Activated T-helper 1 cell treated with Interleukin-2 at 50 U/mL for 16 hours (primary cell): ENCODE data around the gene PLD1.
"Not testable (repeated sequence)": the region's sequence is repeated elsewhere in the genome, so short reads cannot be mapped to it uniquely, and the experiment has no call there.

Experiments
- DNase-seq: peaks from one replicate; pipeline ENCODE4 v3.0.0-alpha.2; 2020; ENCODE audit warnings: low read depth

PLD1 gene

DNA sequence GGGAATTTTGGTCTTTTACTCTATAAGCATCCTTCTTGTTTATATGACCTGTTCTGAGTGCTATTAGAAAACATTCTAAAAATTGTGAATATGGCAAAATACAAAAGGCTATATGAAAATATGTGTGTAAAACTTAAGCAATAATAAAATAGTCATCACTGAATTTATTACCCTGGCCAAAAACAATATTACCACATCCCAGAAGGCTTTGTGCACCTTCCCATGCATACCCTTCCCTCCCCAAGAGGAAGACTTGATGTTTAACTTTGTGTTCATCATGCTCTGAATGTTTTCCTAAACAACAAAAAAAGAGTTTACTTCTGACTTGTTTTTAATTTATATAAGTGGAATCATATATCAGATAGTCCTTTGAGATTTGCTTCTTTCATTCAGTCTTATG is 195.0 kb downstream of the PLD1 start:
- DNase-seq: no peak

DNA sequence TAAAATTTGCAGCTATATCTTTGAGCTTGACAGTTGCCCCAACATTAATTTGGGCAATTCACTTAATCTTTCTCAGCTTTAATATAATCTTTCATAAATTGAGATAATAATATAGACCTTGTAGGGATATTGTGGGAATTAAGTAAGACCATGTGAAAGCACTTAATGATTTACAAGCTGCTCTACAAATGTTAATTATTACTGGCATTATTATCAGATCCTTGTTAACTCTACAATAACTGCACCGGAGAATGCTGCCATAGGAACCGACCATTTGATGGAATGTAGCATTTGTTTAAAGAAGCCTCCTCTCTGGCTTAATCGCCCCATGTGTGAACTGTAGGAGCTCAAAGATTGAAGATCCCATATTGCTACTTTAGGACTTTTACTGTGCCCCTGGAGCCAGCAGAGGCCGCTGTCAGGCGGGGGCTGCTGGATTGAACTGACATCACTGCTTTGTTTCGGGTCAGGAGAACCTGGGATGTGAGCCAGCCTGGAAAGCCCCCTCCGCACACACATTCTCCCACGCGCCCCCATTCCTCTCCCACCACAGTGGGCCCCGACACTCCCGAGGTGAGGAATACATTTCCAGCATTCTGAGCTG is 195.9 kb downstream of the PLD1 start:
- DNase-seq: no peak

DNA sequence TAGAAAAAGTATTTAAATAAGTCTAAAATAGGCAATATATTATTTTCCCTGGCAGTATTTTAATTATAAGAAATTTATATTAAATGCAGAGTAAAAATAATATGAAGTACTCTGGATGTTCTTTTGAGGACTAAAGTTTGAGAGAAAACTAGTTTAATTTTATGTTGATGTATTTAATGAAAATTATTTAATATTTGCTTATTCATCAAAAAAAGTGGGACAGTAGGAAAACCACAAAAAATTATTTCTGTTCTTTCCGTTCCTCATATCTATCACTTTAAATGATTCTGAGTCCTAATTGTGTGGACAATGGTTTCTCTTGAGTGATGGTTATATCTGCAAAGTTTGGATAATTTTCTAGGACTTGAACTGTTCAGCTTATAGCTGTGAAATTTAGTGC is 202.8 kb downstream of the PLD1 start:
- no peak for DNase-seq

DNA sequence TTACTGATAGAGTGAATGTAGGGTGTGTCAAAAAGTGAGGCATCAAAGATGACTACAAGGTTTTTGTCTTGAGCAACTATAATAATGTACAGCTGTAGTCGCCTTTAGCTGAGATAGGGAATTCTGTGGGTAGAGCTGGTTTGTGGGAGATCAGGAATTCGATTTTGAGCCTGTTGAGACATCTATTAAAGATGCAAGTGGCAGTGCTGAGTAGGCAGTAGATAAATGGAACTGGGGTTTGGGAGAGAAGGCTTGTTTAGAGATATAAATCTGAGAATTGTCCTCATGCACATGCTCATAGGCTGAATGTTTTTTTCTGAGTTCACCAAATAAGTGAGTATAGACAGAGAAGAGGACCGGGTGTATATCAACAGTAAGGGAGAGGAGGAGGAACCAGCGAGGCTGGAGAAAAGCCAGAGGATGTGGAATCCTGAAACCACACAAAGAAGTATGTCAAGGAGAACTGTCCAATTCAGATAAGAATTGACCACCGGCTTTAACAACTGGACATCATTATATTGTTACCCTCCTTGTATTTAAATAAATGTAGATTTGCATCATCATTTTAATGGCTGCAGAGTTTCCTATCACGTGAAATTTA is 204.0 kb downstream of the PLD1 start:
- DNase-seq: no peak

DNA sequence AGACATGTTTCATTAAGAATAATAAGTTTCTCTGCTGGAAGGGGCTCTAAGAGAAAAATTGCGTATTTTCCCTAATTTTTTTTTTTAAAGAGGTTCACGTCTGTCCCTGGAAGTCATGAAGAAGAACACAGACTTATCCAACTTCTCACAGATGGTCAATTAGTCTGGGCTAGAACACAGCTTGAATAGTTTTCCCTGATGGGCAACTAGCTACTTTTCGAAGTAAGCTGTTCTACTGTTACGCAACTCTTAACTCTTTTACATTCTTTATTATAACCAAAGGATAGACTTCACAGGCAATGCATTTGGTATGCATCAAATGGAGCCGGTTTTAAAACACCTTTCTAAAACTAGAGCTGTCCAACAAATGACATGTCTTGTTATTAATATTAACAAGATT is 205.9 kb downstream of the PLD1 start:
- no peak for DNase-seq

DNA sequence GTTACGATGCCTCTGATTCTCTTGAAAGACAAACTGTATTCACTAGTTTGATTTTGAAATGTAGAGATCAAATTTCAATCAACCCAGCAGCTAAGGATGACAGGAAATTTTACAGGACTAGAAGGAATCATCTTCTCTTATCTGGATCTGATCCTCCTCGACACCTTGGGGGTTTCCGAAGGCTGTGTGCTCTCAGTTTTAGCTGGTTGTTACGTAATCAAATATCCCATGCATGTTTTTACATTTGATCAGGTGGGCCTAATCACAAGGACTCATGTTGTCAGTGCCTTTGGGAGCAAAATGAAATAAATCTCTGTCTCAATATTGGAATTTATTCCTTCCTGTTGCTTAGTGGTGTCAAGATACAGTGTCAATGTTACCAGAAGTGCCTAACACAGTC is 208.2 kb downstream of the PLD1 start:
- DNase-seq: no peak

DNA sequence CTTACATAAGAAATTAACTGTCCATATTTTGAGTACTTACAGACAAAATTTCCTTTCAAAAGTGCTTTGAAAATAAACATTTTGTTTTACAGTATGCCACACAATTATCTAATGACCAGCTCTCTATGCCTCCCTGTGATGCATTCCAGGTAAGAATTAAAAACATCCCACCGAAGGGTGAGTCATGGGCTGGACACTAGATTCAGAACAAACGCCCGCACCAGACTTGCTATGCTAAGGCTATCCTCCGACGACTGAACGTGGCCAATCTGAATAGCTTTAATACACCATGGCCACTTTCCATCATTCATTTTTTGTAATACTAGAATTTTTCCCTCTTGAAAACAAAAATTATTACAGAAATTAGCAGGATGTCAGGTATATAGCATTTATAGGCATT is 210.3 kb downstream of the PLD1 start:
- DNase-seq: no peak

DNA sequence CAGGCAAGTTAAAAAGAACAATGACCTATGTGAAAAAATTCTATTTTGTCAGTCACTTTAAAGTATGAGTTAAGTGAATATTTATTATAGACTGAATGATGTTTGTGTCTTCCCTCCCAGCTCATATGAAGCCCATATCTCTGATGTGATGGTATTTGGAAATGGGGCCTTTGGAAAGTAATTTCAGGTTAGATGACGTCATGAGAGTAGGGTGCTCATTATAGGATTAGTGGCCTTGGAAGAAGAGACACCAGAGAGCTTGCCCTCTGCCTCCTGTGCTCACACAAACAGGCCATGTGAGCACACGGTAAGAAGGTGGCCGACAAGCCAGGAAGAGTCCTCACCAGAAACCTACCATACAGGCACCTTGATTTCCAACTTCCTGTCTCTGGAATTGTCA is 211.3 kb downstream of the PLD1 start:
- DNase-seq: no peak

DNA sequence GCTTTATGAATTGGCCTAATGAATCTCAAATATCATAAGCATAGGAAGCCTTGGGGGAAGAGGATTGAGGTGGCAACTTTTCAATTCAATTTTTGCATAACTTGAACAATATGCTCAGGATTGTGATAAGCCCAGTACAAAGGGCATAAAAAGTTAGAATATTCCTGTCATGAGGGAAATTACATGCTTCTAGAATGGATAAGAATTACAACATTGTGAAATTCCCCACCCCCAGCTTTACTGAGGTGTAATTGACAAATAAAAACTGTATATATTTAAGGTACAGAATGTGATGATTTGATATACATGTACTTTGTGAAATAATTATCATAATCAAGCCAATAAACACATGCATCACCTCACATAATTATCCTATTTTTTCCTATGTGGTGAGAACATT is 217.5 kb downstream of the PLD1 start:
- no peak for DNase-seq

DNA sequence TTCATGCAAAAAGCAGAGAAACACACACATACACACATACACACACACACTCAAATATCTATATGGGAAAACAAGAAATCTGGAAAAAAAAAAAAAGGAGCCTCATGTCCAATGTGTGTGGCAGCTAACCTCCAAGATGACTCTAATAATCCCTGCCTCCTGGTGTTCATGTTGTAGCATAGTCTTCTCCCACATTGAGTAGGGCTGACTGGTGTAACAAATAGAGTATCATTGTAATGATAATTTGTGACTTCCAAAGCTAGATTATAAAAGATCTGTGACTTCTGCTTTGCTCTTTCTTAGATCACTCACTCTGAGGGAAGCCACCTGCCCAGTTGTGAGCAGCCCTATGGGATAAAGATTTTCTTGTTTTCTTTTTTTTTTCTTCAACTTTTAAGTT is 219.2 kb downstream of the PLD1 start:
- no peak for DNase-seq

DNA sequence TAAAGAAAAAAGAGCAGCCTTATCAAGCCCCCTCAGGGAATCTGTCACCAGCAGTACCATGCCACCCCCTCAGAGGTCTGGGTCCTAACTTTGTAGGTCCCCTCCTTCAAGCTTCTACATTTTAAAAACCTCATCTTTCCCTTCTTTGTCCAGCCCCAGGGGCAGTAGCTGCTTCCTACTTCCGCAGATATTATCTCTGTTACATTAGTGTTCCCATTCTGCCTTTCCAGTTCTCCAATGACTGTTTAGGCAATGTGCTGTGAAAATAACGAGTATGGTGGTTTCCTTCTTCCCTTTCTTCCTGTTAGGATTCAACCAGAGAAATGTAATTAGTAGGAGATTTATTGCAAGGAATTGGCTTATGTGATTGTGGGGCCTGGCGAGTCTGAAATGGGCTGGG is 224.0 kb downstream of the PLD1 start:
- DNase-seq: no peak

DNA sequence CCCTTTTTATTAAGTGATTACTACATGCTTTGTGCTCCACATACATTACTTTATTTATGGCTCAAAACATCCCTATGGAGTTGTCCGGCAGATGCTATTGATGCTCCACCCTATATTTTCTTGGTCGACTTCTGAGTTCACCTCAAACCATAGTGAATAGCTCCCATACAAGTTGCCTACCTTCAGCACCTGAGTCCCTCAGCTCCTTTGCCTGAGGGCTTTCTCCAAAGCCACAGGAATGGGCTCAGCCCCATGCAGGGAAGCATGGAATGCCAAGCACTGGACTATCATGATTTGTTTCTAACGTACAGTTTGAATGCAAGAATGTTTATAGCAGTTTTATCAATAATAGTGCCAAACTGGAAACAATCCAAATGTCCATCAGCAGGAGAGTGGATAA is 225.2 kb downstream of the PLD1 start:
- no peak for DNase-seq

DNA sequence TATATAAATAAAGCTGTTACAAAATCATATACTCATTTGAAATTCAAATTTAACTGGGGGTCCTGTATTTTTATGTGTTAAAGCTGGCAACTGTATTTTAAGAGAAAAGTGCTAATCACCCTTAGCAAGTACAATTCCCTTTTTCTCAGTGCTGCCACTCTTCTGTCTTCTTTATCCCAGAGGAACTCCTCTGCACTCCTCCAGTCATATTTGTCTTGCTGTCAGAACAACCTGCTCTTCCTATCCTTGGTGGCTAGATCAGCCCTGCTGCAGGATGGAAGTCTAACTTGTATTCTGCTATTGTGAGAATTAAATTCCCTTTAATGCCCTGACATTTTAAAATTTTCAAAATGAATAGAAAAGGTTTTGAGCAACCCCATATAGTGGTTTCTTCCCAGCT is 226.2 kb downstream of the PLD1 start:
- DNase-seq: no peak

DNA sequence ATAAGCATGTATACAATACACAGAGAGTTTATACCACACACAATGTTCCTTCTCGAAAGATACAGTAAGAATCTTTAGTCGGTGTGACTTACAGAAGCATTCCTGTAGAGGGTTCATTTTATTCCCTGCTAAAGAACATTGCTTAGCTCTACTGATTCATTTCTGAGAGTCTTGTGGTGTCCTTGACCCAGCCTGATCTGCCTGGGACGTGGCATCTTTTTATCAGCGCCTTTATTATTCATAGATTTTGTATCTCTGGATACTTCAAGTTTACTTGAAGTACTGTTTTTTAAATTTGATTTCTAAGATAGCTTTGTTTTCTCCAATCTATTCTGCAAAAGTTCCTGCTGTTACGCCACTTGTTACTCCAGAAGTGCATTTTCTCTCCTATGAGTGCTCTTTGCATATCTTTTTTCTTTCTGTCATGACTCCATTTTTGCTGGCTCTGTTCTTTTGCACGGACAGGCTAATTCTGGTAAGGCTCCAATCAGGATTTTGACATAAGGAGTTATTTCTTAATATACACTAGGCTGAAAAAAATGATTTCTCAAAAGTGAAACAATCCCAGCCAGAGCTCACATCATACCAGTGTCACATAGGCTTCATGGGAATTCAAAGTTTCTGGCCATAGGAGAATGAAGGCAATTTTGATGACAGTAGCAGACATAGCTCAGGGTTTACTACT is 235.6 kb downstream of the PLD1 start:
- DNase-seq: no peak

DNA sequence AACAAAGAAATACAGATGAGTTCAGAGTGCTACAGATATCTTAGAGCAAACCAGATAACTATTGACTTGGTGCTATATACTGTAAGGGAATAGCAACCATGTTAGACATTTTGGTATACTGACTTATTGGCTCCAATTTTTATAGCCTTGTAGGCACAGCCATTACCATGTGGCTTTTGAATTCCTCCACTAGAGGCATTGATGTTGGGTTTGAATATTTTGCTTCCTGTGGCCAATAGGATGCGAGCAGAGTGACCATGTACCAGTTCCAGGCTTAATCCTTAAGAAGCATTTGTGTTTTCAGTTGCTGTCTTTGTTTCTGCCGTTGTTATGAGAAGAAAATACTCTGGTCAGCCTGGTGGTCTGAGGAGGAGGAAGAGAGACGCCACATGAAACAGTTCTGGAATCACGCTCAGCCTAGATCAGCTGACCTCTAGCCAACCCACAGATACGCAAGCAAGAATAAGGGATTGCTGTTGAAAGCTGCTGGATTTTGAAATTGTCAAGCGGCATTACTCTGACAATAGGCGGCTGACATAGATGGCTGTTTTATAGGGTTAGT is 240.6 kb downstream of the PLD1 start:
- DNase-seq: no peak

DNA sequence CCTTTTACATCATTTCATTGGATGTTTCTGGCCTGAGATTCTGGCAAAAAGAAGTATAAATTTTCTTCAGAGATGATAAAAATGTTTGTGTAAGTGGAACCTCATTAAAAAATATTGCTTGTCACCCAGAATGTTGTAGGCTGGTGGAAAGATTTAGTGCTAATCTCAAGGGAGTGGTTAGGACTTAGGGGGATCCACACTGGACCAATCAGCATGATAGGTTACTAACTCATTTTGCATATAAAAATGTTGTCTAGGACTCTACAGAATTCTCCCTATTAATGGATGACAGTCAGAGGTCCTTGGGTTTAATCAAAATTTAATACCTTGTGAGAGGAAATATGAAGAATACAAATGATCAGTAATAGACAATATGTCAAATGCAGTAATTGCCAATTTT is 241.5 kb downstream of the PLD1 start:
- no peak for DNase-seq

DNA sequence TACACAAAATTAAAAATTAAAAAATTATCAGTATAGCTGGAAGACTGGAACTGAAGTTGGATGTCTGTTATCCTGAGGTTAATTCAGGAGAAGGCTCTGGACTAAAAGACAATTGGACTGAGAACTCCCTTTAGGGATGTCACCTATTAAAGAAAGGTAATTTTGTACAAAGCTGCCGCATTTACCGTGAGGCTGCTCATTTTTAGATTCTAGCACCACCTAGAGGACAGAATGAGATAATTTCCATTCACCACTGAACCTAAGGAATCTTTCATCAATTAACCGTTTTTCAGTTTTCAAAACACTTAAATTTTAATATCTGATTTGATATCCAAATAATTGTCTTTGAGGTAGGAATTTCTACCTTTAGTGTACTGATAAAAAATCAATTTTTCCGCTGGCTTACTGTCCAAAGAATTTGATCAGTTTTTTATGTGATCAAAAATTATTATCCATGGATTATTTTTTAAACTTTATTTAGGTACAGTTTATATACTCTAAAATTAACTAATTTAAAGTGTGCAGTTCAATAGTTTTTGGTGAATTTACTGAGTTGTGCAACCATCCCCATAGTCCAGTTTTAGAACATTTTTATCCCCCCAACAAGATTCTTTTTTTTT is 243.4 kb downstream of the PLD1 start:
- no peak for DNase-seq

DNA sequence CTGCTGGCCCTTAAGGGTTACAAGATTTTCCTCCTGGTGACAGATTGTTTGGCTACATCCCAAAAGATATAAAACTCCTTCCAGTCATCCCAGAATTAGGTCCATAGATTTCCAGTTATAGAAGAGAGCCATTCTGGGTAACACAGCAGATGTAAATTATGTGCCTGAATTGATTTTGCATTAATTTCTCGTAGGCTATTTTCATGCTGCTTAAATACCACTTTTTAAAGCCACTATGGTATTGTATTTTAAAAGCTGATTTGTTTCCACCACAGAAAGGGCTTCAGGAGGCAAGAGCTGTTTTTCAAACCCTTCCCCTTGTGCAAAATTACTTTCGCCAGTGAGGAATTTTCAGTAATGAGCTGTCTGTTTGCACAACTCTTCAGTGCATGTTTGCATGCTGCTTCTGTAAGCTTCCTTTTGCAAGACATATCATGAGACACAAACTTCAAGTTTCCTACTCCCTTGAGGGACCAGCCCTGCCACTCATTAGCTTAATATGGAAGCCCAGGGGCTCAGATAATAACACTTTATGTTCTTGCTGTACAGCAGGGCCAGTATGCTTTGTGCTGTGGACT is 244.7 kb downstream of the PLD1 start:
- no peak for DNase-seq

DNA sequence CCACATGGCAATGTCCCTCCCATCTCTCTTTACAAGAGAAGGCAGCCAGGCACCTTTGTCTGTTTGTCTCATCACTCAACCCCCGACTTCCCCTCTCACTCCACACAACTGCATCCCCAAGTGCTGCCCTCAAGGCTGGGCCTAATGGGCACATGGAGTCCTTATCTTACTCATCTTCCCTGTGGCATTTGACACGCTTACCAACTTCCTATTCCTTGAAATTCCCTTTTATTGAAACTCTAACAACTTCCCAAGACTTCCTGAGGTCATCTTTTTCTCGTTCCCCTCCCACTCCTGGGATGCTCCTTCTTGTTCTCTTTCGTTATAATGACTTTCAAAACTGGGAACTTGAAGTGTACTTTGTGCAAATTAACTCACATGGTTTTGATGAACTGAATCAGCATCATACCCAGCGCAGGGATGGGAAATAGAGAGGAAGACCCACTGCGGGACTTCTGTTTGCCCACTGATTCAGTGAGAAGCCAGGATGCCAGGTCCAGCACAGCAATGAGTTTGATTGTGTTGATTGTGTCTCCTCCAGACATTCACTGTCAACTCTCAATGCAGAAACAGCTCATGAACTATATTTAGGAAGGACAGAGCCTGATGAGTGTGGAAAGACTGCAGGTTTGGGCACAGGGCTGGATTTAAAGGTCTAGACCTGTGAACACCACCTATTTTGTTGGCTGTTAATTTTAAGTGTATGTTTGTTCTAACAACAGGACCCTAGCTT is 245.4 kb downstream of the PLD1 start:
- DNase-seq: no peak

DNA sequence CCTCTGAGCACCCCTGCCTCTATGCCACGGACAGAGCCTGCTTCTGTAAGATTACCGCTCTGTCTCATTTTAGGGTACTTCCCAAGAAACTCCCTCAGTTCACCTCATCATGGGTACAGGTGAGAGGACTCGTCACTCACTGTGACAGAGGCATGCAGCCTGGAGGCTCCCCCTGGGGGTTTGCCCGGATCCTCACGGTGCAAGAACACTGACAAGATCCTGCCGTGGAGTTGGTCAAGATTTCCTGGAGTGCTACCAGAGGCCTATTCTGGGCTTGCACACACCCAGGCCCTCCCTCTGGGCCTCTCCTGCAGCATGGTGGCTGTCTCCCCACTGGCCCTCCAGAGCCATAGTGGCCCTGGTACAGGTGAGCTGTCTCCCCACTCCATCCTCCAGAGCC is 247.0 kb downstream of the PLD1 start:
- DNase-seq: no peak

DNA sequence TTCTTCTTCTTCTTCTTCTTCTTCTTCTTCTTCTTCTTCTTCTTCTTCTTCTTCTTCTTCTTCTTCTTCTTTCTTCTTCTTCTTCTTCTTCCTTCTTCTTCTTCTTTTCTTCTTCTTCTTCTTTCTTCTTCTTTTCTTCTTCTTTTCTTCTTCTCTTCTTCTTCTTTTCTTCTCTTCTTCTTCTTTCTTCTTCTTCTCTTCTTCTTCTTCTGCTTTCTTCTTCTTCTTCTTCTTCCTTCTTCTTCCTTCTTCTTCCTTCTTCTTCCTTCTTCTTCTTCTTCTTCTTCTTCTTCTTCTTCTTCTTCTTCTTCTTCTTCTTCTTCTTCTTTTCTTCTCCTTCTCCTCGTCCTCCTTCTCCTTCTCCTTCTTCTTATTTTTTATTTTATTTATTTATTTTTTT is 247.8 kb downstream of the PLD1 start:
- not testable (repeated sequence) for DNase-seq
